Mononuclear cell (primary cell): ENCODE data around the gene FAM3B. TPM values are rescaled to one million over a fixed set of nuclear protein-coding genes. Genes with fewer than 3 reads are reported as not detected.

Source experiments
- H3K27me3 ChIP-seq: 2 replicates; pipeline ENCODE4 v1.6.0; 2011; ENCODE audit warnings: low read length, control low read depth; ENCODE audit not compliant: insufficient read depth
- H3K4me1 ChIP-seq: 2 replicates; pipeline ENCODE4 v1.5.1; 2011; ENCODE audit warnings: mild to moderate bottlenecking, low read length, control low read depth; ENCODE audit not compliant: insufficient read depth
- H3K4me3 ChIP-seq: 2 replicates; pipeline ENCODE4 v1.5.1; 2011; ENCODE audit warnings: mild to moderate bottlenecking, low read length, moderate library complexity
- H3K9me3 ChIP-seq: 2 replicates; pipeline ENCODE4 v1.5.1; 2011; ENCODE audit warnings: low read depth, mild to moderate bottlenecking, control low read depth, low read length
- total RNA-seq: library from RNA; depleted of rRNA; stranded (reverse); fragments of >200 nt; gene quantifications from one replicate; pipeline ENCODE4 v1.2.3, GENCODE V29; 2012

Gene FAM3B, protein sequence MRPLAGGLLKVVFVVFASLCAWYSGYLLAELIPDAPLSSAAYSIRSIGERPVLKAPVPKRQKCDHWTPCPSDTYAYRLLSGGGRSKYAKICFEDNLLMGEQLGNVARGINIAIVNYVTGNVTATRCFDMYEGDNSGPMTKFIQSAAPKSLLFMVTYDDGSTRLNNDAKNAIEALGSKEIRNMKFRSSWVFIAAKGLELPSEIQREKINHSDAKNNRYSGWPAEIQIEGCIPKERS
- 0.73 TPM for total RNA-seq

DNA sequence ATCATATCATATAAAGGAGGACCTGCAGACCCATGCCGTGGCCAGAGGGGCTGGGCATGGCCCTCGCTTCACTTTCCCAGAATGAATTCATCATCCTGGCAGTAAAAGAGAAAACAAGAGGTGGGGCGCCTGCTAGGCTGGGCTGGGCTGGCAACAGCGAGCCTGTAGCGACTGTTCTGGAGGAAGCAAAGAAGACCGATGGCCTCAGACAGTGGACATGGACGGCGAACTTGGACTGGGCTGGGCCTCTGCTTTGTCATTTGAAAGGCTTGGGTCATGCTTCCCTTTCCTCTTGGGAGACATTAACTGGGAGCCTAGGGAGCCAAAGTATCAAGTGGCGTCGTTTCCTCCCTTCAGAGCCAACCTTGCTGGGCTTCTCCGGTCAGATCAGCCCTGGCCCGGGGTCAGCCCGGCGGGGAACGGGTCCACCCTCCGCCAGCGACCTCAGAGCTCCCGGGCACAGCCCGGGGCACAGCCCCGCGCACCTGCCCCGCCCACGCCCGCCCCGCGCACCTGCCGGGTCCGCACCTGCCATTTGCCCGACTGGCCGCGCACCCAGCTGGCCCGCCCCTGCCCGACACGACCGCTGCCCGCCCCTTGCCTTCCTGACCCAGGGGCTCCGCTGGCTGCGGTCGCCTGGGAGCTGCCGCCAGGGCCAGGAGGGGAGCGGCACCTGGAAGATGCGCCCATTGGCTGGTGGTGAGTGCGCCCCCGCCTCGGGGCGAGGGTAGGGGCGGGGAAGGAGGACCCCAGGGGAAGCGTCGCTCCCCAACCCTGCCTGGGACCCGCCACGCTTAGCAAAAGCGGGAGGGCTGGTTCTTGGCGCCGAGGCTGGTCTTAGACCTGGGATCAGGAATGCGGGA lies at the start of gene FAM3B:
Gene FAM3B, plus strand, starts transcription at position 602 of the 863 bp plus-strand sequence. Its CDS starts 79 bp downstream, at position 681.
- Histone ChIP-seq H3K9me3 (no peaks in the 10 kb centered on the region), H3K27me3 (peaks cover 39% of the 10 kb centered on the region), H3K4me1 (no peaks in the 10 kb centered on the region), H3K4me3 (no peak within 1 kb of the TSS)

DNA sequence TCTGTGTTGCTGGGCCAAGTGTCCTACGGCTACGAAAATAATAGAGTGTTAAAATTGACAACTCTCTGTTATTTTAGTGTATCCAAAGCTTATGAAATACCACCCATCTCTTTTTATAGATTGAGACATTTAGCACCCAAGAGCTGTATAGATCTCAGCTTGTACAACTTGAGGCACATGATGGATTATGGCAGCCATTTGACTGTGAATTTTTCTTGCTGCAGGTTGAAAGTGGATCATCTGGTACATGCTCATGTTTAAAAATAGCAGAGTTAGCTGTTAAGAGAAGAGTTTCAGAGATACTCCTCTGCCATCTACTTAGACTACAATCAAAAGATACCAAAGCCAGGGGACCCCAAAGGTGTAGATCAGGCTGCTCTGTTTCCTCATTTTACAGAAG lies 49.3 kb upstream of the FAM3B start:
- H3K27me3 ChIP-seq, result no peaks in the 10 kb centered on the region

DNA sequence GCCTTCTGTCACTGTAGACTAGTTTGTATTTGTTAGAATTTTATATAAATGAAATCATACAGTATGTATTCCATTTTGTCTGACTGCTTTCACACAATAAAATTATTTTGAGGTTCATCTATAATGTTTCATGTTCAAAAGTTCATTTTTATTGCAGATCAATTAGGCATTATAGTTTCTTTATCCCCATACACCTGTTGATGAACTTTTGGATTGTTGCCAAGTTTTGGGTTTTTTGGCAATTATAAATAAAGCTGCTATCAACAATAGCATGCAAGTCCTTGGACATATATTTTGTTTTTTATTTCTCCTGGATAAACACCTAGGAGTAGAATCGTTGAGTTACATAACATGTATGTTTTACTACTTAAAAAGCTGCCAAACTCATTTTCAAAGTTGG lies 47.1 kb upstream of the FAM3B start:
- Histone ChIP-seq H3K4me1 (no peaks in the 10 kb centered on the region), H3K9me3 (peaks cover 13% of the 10 kb centered on the region), H3K27me3 (no peaks in the 10 kb centered on the region), H3K4me3 (no peak overlapping the region)

More for the DNA sequence above, 49.3 kb upstream of the FAM3B start:
- Histone ChIP-seq H3K4me1 (no peaks in the 10 kb centered on the region), H3K4me3 (no peak overlapping the region), H3K9me3 (peaks cover 12% of the 10 kb centered on the region)

DNA sequence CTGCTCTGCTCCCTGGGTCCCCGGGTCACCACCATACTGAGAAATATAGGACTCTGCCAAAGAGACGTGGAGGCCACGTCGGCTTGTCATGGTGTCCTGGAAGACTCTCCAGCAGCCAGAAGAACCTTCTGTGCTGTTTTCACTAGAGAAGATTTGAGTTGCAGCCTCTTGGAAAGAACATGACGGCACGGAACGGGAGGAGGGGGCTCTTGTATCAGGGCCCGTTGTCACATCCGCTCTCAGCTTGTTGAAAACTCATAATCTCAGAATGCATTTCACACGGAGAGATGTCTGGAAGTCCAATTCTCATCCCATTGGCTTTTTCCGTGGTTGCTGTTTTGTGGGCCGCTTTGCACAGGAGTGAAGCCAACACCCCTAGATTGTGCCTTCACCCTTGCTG lies 39.4 kb upstream of the FAM3B start:
- Histone ChIP-seq H3K27me3 (no peaks in the 10 kb centered on the region), H3K9me3 (peaks cover 3% of the 10 kb centered on the region), H3K4me1 (no peaks in the 10 kb centered on the region), H3K4me3 (no peak overlapping the region)

DNA sequence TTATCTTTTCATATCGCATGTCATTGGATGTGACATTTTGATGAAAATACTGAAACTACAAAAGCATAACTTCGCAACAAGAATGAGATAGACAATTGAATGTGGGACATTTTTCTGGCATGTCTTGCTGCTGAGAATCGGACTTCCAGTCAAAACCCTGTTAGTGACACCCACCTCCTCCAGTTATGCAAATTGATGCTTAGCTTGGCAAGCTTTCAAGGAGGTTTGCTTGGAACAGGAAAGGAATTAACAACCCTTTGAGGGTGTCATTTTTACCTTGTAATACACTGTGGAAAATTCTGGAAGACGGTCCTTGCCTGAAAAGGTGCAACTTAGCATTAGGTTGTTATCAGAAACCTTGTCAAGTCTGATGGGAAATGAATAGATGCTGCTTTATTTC lies 38.8 kb upstream of the FAM3B start:
- H3K4me3 ChIP-seq, result no peak overlapping the region
- no peaks in the 10 kb centered on the region for H3K9me3 ChIP-seq
- no peaks in the 10 kb centered on the region for H3K4me1 ChIP-seq
- no peaks in the 10 kb centered on the region for H3K27me3 ChIP-seq

DNA sequence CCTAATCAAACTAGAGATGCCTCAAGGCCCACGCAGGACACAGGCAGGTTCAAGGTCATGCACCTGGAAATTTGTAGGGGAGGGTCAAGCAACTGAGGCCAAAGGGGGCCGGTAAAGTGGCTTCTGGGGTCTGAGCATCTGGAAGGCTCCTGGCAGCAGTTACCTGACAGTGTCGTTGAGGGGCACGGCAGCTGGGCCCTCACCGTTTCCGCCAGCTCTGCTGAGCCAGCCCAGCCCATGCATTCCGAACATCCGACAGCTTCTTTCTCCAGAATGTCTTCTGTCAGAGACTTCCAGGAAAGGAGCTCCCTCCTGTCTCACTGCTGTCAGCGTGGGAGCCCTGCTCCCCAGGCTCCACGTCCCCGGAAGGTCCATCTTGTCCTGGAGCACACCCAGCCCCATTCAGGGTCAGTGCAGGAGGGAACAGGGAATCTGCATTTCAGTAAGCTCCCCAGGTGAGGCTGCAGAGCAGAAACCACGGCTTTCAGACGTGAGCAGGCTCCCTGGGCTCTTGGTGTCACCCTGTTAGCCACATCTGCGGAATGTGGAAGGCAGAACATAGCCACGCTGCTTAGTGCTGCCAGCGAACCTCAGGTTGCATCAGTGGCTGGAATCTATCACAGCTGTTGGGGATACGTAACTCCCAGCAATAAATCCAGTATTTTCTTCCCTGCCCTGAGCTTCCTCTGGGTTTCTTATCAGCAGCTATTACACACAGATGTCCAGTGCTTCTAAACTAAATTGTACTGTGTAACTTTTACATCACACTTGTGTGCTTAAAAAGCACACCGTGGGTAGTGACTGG lies 36.3 kb upstream of the FAM3B start:
- Histone ChIP-seq H3K9me3 (no peaks in the 10 kb centered on the region), H3K4me1 (no peaks in the 10 kb centered on the region), H3K4me3 (no peak overlapping the region), H3K27me3 (no peaks in the 10 kb centered on the region)

DNA sequence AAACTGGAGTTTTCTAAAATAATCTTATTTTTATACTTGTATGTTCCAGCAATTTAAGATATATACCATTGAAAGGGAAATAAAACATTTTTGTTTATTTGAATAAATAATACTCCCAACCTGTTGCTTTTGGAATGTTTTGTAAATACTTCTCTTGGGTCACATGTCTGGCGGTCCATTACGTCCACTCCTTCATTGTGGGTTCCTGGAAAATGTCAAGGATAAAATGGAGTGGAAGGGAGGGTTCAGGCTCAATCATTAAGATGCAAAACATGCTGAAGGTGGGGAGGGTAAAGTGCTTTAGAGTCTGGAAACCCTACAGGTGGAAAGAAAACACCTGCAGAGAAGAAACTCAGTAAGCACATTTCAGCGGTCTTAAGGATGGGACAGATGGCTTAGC lies 34.2 kb upstream of the FAM3B start:
- H3K9me3 ChIP-seq, result no peaks in the 10 kb centered on the region
- no peaks in the 10 kb centered on the region for H3K27me3 ChIP-seq
- no peak overlapping the region for H3K4me3 ChIP-seq
- no peaks in the 10 kb centered on the region for H3K4me1 ChIP-seq

DNA sequence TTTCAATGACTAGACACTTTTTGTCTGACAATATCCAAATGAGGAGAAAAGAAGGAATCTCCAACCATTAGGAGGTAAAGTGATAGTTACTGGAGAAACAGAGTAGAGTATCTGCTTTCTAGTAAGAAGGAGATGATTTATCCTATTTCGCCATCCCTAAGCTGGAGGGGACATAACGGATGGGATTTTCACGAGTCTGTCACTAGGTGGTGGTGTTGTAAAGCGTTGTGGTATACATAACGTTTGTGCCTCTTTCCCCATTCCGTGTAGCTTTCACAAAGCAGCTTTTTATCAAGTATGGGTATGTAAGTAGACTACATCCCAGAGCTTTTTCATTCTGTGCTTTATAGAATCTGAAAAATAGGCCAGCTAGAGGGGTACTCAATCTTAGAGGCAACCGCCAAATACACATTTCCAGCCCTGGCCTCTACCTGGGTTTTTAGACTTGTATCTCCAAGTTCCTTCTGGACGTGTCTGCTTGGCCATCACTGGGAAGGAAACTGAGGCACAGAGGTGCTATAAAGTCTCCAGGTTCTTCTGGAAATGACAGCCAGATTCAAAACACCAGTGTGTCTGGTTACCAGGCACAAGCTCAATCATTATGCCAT lies 33.3 kb upstream of the FAM3B start:
- Histone ChIP-seq H3K4me3 (no peak overlapping the region), H3K4me1 (no peaks in the 10 kb centered on the region), H3K9me3 (no peaks in the 10 kb centered on the region), H3K27me3 (no peaks in the 10 kb centered on the region)

DNA sequence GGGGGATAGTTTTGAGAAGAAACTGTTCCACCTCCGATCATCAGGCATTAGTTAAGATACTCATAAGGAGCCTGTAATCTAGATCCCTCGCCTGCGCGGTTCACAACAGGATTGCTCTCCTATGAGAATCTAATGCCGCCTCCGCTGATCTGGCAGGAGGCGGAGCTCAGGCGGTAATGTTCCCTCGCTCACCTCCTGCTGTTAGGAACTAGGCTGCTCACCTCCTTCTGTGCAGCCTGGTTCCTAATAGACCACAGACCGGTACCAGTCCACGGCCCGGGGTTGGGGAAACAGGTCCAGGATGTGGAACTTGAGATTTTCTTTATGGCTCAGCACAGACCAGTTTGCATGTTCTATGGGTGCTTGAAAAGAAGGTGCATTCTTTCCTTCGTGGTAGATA lies 27.2 kb upstream of the FAM3B start:
- Histone ChIP-seq H3K4me1 (peaks cover 5% of the 10 kb centered on the region), H3K27me3 (peaks cover 11% of the 10 kb centered on the region), H3K4me3 (no peak overlapping the region), H3K9me3 (no peaks in the 10 kb centered on the region)

DNA sequence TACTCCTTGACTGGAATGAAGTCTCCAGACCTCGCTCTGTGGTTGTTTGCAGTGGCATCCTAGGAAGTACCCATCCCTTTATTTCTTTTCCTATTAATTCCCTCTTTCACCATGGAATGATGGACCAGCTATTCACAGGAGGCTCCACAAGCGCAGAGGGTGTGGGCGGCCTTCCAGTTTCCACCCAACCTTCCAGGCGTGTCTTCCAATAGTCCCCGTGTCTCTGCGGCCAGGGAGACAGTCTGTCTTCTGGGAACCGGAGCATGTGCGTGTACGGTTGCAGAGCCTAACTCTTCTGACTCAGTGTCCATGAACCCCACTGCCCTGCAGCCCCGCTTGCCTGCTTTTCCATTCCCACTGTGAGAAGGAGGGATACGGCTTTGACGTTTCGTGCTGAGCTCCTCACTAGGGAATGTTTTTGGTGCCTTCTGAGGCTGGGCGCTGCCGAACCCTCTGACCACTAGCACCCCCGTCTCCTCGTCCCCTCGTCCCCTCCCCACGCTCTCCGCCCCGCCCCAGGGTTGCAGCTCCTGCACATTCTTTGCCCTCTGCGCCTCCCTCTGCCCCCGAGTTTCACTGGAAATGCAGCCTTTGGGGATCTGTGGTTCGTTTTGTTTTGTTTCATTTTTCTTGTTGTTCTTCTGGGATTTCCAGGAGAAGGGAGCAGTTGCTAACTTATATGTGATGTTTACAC lies 26.3 kb upstream of the FAM3B start:
- H3K27me3 ChIP-seq, result peaks cover 11% of the 10 kb centered on the region
- H3K4me3 ChIP-seq, result no peak overlapping the region
- H3K4me1 ChIP-seq, result peaks cover 5% of the 10 kb centered on the region

DNA sequence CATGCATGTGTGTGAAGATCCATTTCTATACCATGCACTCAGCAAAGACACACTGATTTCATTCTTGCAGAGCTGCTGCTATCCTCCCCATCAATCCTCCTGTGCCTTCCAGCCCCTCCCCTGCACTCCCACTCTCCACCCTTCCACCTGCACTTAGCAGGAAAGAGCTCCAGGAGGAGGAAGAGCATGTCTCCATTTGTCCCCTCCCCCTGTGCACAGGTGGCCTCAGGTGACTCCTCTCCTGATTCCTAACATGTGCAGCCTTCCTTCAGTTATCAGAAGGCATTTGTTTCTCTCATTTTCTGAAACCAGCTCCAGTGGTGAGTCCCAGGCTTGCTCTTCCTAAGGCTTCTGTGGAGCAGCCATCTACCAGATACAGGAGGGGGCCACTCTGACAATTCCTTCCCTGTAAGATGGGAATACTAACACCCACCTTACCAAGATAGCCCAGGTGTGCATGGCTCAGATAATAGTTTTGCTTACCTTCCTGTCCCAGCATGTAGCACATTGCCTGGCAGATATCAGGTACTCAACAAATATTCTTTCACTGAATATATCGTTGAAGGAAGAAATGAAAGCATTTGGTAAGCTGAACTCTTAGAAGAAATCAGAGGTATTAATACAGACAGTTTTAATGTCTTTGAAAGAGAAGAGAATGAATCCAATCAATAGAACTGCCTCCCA lies 21.9 kb upstream of the FAM3B start:
- Histone ChIP-seq H3K27me3 (peaks cover 11% of the 10 kb centered on the region), H3K4me3 (no peak overlapping the region), H3K9me3 (no peaks in the 10 kb centered on the region), H3K4me1 (peaks cover 5% of the 10 kb centered on the region)

More for the DNA sequence above, 26.3 kb upstream of the FAM3B start:
- no peaks in the 10 kb centered on the region for H3K9me3 ChIP-seq

DNA sequence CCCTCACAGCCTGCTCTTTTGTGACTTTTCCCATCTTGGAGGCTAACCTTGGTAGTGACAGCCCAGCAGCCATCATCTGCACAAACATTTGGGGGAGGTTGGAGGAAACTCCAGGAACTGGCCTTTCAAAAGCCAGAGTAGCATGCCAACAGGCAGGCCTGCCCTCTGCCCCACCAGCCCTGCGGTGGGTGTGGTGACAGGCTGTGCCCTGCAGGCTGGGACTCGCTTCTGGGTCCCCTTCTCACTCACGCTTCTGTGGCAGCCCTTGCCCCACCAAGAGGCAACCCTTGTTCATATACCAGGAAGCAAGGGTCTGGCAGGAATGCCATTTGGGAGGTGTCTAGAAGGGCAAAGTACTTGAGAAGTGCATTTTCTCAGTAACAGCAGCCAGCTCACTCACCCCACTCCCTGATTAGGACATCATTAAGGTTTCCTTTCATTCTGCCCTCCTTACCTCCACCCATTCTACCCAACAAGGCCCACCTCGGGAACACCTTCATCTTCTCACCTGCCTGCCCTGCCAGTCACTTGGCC lies 20.8 kb upstream of the FAM3B start:
- peaks cover 11% of the 10 kb centered on the region for H3K27me3 ChIP-seq
- H3K9me3 ChIP-seq, result no peaks in the 10 kb centered on the region

DNA sequence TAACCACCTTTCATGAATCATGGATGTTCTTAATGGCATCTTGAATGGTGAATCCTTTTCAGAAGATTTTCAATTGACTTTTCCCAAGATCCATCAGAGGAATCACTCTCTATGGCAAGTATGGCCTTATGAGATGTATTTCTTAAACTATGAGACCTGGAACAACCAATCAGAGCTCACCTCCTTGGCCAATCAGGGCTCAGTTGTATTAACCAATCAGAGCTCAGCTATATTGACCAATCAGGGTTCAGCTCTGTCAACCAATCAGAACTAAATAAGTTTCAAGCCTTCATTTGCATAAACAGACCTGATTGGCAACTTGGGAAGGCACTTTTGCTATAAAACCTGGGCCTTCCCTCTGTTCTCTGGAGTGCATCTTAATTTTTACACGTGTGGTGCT lies 13.6 kb upstream of the FAM3B start:
- Histone ChIP-seq H3K4me3 (no peak overlapping the region), H3K27me3 (peaks cover 5% of the 10 kb centered on the region), H3K4me1 (no peaks in the 10 kb centered on the region), H3K9me3 (no peaks in the 10 kb centered on the region)

More for the DNA sequence above, 20.8 kb upstream of the FAM3B start:
- Histone ChIP-seq H3K4me3 (no peak overlapping the region), H3K4me1 (peaks cover 5% of the 10 kb centered on the region)
